Activated T-cell treated with anti-CD3 and anti-CD28 coated beads for 48 hours (primary cell): Measurements from ENCODE around the gene CACNA2D4.

Experiments
- DNase-seq: peaks from one replicate; pipeline ENCODE4 v3.0.0-alpha.2; 2020; ENCODE audit warnings: low read depth

The CACNA2D4 gene

DNA sequence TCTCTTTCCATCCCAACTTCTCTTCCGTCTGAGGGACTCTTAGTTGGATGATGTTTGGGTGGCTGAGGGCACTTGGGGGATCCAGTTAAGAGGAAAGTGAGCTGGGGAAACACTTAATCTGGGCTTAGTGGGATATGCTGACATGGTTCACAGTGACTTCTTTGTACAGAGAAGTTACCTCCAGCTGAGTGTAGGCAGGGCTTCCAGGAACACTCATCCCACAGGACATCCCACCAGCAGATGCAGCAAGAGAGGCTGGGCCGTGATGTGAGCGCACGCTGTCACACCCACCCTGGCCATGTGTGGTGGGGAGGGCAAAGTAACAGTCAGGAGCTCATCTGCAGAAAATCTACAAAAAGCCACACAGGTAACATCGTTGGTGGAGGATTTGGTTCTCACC, 832 bp upstream of the CACNA2D4 start:
- no peak for DNase-seq

DNA sequence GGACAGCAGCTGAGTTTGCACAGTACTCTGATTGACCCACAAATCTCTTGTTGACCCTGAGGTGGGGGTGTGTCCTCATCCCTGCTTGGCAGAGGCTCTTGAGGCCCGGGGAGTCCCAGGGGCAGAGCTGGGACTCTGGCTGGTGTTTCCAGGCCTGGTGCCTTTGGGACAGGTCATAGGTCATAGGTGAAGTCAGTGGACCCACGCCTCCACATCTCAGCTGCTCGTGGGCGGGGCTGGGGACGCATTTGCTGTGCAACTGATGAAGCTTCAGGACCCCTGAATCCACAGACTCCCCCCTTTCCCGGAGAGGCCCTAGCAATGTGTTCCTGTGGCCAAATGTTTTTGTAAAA, 408 bp upstream of the CACNA2D4 start:
- DNase-seq = no peak

DNA sequence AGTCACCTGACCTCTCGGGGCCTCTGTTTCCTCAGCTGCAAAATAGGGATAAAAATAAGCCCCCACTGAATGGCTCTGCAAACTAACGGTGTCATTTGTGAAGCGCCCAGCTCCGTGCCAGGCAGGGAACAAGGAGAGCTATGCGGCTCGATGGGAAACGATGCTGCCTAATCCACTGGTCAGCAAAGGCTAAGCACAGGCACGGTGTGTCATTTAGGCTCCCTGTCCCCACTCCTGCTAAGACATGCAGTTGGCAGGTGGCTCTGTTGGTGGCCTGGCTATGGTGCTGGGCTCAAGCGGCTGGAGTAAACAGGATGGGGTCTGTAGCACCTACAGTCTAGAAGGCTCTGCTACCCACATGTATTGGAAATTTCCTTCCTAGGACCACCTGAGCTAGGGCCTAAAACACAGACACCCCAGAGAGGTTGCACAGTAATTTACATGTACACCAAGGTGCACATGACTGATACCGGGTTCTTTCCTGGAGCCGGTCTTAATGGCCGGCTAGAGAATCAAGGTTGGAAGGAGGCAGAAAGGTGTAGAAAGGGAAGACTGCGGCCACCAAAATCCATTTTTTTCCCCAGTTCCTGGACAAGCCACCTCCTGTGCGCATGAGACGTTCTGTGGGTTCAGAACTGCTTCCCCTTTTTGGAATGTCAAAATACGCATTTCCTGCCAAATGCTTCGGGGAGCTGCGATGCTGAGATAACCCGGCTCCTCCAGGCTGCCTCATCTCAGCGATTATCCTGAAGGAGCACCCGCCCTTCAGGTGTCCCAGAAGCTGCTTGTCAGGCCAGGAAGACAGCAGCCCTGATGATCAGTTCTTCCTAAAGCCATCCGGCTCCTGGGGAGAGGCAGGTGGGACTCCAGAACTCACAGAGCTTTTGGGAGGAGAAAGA, 1.0 kb downstream of the CACNA2D4 start:
- DNase-seq = no peak

DNA sequence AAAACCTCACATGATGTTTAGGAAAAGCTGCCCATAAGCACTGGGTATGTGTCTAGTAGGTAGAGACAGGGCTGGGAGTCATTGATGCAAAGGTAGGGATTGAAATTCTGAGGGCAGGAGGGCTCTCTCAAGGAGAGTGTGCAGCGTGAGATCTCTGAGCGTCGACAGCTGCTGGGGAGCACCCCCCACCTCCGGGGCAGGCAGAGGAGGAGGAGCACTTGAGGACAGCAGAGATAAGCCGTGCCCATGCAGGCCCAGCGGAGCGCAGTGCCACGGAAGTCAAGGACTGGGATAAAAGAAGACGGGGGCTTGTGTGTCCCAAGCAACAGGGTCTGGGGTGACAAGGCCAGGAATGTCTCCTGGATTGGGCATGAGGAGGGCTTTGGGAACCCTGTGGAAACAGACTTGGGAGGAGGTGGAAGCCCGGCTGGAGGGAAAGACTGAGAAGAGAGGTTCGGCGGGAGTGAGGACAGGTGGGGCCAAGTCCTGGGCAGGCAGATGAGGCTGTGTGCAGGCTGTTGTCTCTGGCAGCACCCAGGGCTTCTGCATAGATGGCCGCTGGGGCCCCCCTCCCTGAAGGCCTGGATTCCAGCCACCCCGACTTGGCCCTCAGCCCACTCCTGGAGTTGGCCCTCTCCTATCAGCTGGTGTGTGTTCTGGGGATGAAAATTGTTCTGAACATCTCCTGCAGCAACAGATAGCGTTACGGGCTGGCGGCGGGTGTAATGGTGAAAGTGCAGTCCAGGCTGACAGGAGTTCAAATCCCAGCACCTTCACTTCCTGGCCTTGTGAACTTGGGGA, 1.9 kb downstream of the CACNA2D4 start:
- no peak for DNase-seq

DNA sequence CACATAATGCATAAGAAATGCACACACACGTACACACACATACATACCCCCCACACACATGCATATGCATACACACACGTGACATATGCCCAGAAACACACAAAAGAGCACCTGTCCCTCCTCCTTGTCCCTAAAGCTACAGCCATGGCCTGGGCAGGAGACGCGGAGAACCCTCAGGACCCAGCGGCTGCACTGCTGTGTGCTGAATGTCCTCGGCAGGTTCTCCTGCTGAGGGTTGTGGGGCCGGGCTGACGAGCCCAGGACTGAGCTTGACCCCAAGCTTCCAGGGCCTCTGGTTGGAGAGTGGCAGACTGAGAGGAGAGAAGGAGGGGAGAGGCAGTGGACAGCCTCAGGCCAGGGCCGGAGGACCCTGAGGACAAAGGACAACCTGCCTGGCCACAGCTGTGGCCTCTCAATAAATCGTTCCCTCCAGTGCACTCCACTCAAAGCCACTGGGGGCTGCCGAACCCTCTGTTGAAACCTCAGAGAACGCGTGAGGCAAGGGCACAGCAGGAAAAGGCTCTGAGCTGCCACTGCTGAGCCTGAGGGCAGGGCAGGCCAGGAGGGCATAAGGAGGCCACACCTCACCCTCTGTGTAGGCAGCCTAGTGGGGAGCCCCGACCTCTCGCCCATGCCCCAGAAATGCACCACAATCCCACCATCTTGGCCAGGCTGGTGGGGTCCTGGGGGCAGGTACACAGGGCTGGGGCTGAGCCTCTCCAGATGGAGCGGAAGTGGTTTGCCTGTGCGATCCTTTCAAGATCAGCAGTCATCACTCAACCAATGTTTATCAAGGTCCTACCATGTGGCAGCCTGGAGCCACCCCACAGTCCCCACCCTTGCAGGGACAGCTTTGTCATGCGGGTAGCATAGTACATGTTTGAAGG, 3.1 kb downstream of the CACNA2D4 start:
- peak; percentile 13 for DNase-seq

DNA sequence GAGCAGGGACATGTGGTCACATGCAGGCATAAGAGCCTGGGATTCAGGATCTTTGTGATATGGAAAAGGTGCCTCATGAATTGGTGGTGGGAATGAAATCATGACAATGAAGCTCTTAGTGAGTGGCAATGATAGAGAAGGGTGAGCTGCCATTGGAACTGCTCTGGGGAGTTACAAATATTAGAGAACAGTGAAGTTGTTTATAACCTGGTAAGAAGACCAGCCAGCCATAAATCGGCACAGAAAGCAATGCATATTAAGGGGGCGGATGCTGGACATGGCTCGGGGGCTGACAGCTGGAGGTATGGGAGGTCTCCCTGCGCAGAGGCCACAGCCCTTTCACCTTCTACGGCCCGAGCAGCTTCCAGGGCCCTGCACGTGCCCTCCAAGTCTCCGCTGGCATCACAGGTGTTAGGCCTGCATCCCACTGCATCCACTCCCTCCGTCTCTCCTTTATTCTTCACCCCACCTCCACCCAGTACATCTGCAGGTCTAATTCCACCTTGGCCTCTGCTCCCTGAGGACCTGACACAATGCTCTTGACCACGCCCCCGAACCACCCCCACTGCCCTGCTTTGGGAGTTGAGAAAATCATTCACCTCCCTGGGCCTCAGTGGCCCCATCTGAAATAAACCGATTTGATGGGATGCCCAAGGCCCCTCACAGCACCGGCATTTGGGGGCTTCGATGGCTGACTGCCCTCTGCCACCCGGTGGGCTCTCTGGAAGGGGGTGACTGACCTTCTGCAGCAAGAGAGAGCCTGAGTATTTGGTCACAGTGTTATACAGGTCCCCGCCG, 4.1 kb downstream of the CACNA2D4 start:
- no peak for DNase-seq

DNA sequence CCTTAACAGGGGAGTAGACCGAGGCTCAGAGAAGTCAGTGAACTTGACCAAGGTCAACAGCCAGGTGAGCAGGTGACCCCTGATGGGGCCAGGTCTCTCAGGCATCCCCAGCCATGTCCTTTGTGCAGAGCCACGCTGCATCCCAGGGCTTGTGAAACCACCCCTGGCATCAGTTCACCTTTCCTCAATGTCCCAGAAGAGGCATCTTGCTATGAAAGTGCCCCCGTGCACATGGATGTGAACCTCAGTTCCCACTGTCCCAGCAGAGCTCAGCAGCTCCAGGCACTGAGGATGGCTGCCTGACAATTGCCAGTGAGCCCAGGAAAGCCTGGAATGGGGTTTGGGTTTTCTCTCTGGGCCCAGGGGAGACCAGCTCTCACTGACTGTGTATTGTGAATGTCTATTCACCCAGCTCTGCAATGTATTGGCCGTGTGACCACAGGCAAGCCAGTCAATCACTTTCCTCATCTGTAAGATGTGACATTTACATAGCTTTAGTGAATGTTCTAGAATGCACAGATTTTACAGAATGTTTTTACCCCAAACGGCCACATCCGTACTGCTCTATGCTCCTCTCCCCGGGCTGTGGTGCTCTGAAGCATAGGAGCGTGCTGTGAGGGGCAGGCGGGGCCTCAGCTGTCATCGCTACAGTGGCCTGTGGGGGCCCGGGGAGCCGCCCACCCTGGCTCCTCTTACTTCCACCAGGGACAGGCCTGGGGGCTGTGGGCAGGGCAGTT, 4.9 kb downstream of the CACNA2D4 start:
- no peak for DNase-seq

DNA sequence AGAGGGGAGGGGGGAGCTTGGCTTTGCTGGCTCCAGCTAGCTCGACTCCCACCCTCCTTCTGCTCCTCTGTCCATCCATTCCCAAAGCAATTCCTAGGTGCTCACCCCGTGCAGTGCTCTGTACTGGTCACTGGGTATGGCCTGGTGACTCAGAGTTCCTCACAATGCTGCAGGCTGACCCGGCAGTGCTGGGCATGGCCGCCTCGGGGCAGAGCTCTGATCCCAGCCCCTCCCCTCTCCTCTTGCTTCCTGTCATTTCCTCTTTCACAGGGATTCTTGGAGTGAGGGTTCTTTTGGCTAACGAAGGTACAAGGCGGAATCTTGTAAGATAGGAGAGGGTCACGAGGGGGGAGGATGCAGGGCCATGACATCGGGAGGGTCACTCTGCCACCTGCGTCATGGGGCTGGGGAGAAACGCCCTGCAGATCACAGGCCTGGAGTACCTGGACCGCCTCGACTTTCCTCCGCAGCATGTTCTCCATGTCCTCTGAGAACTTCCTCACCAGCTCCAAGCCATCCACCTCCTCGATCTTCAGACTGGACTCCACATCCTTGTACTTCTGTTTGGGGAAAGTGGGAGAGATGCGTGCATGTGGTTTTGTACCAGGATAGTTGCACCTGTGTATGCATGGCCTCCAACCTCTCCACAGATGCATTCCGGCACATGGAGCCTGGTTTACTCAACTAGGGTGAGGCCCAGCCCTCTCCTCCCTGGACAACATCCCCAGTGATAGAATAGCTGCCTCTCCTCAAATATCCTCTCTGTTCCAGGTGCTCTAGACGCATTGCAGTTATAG, 5.7 kb downstream of the CACNA2D4 start:
- no peak for DNase-seq

DNA sequence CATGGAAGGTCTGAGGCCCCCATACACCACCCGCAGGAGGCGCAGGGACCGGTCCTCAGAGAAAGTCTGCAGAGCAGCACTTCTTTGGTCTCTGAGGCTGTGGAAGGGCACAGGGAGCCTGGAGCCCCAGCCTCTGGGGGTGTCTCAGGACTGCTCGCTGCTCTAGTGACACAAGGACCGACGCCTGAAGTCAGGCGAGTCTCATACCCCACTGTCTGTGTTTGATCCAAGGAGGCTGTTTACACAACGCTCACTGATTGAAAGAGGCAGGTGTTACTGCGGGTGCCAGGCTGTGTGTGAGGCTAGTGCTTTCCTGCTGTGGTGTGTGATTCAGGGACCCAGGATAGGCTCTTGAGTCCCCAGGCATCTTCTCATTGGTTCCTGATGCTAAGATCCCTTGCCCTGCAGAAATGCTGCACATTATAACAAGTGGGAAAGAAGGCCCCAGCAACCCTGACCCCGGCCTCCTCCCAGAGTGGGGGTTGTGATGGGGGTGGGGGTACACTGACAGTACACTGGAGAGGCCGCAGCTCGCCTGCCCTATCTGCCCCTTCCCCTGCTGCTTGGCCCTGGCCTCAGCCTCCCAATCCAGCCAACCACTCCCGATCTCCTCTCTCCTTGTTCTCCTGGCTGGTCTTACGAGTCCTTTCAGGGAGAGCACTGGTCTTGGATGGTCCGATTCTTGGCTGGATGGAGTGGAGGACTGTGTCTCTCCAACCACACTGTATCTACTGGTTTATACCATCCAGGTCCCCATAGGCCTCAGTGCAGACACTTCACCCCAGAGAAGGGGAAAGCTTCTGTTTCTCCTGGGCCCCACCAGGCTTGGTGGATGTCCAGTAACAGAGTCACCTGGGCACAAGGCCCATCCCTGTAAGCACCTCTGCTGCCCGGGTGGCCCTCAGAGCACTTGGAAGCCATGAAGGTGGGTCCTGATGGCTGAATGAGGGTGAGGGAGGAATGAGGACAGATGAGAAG, 6.6 kb downstream of the CACNA2D4 start:
- no peak for DNase-seq

DNA sequence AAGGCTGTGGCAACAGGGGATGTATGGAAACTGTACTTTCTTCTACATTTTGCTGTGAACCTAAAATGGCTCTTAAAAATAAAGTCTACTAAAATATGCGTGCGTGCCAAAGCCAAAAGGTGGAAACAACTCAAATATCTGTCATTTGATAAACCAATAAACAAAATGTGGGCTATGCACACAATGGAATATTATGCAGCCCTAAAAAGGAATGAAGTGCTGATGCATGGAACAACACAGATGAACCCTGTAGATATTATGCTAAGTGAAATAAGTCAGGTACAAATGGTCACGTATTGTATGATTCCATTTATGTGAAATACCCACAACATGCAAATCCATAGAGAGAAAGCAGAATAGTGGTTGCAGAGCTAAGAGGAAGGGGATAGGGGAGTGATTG, 8.0 kb downstream of the CACNA2D4 start:
- DNase-seq = no peak

DNA sequence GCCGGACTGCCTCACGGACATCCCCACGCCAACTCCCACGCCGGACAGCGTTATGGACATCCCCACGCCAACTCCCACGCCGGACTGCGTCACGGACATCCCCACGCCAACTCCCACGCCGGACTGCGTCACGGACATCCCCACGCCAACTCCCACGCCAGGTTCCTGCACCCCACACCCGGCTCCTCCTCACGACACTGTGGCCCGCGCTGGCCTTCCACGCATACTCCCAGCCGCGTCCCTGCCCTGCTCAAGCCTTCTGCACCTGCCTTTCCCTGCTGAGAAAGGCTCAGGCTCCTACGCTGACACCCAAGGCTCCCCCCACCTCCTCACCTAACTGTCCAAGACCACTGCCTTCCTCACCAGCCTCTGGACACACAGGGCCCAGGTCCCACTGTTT, 9.7 kb downstream of the CACNA2D4 start:
- no peak for DNase-seq

DNA sequence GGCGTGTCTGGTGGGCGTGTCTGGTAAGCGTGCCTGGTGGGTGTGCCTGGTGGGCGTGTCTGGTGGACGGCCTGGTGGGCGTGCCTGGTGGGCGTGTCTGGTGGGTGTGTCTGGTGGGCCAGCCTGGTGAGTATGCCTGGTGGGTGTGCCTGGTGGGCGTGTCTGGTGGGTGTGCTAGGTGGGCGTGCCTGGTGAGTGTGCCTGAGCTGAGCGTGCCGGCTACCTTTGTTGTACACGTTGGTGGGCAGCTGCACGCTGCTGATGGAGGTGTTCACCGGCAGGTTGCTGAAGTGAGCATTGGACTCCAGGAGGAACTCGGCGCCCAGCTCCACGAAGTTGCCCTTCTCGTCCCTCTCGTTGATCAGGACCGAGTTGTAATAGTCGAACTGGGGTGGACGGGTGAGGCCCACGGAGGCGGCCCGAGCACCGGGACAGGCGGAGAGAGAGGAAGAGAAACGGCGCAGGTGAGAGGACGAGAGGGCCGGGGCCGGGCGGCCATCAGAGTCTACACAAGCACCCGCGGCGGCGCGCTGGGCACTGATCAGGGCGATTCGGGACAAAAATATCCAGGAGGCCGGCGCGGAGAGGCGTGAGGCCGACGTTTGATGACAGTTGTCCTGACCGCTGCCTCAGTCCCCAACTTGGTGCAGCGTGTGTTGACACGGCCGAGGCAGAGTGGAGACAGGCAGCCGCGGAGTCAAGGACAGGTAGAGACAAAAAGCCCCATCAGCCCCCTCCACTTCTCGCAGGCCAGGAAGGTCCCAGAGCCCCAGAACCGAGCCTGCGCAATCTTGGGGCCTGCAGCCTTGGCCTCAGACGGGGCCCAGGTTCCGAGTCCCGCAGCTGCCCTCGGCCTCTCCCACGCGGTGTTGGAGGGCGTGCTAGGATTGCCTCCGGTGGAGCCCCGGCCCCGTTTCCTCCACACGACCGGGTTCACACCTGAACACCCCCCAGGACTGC, 10.5 kb downstream of the CACNA2D4 start:
- peak; percentile 18 for DNase-seq

DNA sequence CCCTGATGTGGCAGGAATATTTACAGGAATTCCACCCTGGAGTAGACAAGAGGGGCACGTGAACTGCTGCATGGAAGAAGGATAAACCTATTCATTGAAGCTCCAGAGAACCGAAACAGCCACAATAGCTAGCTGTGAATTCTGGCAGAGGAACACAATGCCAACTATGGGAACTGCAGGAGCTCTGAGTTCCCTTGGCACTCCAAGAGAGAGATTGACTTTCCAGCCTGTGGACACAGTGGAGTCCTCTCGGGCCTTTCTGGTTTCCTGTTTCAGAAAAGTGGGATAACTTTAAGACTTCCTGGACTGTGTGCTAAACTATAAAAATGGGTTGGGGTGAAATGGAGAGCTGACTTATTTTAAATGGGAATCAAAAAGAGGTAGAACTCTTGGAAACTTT, 11.9 kb downstream of the CACNA2D4 start:
- no peak for DNase-seq

DNA sequence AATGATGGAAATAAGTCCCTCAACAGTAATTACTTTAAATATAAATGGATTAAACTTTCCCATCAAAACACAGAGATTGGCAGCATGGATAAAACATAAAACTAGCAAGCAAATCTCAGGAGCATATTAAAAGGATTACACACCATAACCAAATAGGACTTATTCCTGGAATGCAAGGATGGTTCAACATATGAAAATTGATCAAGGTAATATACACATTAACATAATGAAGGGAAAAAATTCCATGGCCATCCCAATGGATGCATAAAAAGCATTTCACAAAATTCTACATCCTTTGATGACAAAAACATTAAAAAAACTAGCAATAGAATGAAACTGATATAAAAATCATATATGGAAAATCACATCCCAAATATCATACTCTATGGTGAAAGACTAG, 13.6 kb downstream of the CACNA2D4 start:
- DNase-seq = no peak

DNA sequence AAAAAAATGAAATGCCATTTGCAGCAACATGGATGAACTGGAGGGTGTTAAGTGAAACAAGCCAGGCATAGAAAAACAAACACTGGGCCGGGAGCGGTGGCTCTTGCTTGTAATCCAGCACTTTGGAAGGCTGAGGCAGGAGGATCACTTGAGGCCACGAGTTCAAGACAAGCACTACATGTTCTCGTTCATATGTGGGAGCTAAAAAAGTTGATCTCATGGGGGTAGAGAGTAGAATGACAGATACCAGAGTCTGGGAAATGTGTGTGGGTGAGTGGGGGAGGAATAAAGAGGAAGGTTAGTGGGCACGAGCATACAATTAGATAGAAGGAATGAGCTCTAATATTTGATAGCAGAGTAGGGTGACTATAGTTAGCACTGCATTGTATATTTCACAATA, 21.5 kb downstream of the CACNA2D4 start:
- no peak for DNase-seq

DNA sequence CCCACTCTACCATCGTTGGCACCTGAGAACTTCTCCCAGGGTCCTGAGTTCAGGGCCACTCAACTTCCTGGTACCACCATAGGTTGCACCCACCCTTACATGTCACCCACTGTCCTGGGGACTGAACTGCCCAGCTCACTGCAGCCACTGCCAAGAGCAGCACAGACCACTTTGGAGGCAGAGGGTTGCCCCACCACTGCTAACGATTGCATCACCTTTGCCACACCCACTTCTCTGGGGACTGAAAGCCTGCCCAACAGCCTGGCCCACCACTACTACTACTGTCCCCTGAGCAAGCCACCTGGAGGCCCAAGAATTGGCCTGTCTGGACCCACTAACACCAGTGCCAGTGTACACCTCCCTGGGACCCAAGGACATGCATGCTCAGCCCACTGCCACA, 27.6 kb downstream of the CACNA2D4 start:
- DNase-seq = no peak

DNA sequence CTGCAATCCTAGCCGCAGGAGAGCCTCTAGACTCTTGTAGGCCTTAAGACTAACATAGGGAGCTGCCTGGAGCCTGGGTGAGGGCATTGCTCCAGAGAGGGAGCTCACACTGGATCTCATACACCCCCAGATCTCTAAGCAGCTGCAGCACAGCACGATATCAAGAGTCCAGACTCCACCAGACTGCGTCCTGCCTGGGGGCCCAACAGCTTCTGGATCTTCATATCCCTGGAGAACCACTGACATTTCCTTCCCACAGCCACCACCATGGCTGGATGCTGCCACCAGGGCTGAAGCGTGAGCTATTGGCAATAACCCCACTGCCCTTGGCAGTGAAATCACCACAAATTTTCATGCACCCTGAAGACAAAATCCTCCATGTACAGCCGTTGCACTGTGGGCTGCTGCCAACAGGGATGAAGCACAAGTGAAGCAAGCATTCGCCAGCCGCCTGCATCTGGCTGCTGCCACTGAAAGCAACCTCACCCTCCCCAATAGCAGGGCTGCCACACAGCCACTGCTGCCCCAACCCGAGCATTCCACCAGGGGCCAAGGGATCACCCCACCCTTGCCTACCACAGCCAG, 28.2 kb downstream of the CACNA2D4 start:
- no peak for DNase-seq
